HG03064 (cell line): ENCODE data around the gene LDLRAD4.

Source experiments
- ATAC-seq: cut with Tn5 transposase; IDR thresholded peaks from one replicate; pipeline ENCODE4 v1.9.1; 2021; ENCODE audit warnings: low read depth; ENCODE audit not compliant: unreplicated experiment

Gene LDLRAD4

DNA sequence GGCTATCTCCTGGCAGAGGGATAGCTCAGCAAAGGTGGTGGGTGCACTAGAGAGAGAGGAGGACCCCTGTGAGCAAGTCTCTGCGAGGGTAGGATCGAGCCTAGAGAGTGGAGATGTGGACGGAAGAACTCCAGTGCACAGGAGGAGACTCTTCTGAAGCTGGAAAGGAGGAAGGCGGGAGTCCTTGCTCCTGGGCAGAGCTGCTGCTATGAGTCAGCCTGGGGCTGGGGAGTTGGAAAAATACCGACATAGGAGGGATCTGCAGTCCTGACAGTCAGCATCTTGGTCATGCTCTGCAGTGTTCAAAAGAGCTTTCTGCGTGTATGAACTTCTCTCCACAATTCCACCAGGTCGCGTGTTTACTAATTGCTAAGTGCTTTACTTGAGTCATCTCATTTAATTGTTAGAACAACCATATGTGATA lies 233.8 kb downstream of the LDLRAD4 start:
- no peak for ATAC-seq

DNA sequence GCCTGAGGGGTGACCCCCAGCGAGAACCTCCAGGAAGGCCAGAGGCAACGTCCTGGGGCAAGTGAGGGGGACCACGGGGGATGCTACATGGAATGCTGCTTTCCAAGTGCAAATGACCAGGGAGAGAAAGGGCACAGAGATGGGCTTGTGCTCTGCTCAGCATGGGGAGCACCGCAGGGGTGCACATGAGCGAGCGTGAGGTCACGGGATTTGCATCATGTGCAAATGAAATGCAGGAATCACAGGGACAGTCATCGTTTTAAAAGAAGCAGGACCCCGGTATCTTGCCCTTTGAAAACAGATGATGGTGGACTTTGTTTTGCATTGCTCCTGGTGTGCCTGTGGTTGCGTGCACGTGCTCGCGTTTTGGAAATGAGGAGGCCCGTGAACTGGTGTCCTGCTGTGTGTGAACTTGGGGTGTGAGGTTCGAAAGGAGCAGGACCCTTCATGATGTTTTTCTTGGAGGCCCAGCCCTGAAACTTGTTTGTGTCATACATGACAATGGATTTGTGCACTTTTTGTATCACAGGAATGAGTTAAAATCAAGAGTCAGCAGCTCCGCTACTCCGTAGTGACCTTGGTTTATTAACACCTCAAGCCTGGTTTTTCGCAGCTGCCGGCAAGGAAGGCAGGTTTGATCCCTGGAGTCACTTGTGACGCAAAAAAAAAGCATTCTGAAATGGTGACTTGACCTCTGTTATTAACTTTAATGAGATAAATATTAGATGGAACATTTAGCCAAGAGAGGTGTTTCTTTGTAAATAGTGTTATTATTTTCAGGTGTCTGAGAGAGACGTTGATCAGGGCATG lies 234.5 kb downstream of the LDLRAD4 start:
- ATAC-seq = no peak

DNA sequence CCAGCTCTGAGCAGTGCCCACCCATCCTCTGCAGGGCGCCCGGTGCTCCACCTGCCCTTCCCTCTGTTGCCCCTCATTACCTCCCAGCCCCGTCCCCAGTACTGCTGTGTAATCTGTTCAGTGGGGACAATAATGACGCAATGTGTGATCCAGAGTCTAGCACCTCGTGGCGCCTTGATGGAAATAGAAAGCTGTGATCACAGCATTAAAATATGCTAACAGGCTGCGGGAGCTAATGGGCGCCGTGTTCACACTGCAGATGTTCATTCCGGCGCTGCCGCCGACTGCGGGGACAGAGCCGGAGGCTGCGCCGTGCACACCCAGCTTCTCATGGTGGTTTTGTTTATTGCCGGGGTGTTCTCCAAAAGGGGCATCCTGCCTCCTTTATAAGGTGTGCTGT lies 235.2 kb downstream of the LDLRAD4 start:
- no peak for ATAC-seq

DNA sequence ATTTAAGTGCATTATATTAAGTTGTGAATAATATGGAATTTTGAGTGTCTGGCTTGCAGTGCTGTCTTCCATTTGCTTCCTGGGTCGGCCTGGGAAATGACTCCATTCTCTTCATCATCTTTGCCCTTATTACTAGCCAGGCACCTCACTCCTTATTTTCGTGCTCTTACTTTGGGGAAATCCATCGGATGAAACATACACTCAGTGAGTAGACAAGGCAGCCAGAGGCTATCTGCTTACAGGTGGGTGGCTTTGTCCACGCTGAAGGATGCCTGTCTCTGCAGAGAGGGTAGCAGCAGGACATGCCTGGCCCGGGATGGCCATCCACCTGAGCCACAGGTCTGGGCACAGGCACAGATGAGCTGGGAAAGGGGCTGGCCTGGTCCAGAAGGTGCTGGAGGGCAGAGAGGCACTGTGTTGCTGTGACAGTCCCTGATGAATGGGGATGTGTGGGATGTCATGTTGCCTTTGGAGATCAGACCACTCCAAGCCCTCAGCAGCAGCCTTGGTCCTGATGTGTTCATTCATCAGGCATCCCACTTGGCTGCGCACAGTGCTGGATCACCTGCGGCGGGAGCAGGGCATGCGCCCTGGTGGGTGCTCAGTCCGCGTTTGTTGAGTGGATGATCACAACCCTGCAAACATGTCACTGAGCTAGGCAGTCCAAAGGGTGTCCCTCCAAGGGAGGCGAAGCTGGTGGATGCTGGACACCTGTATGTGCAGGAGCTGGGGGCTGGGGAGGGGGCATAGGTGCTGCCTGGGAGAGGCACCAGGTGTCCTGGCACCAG lies 236.0 kb downstream of the LDLRAD4 start:
- no peak for ATAC-seq

DNA sequence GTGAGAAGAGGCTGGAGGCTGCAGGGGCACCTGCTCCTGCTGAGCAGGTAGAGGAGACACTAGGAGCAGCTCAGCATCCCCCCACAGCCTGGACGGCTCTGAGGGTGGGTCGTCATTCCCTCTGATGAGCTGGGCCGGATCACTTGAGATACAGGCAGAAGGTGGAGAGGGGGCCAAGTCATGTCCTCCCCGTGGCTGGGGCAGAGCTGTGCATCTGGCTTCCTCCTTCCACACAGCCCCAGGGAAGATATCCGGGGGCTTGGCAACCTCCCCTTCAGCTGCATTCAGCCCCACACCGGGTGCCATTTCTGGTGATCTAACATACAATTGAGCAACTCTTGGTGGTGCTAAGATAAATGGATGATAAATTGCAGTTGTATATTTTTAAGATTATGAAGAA lies 236.9 kb downstream of the LDLRAD4 start:
- ATAC-seq = no peak

DNA sequence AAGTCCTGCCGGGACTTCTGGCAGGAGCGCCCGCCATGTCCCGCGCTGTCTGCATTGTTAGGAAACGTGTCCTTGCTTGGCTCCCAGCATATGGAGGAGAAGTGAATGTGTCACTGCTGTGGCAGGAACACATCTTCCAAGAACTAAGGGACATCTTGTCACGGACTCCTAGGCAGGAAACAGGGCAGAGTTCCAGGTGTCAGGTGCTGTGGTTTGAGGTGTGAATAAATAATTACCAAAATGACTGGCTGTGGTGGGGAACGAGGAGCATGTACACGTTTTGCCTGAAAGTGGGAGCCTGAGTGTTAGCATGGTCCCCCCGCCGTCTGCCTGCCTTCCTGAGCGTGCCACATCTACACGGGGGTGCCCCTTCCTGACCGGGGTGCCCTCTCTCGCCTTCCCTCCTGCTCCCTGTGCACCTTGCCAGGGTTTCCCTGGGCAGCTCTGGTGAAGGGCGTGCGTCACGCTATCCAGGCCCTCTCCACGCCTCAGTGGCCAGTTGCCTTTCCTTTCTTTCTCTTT lies 237.5 kb downstream of the LDLRAD4 start:
- no peak for ATAC-seq

DNA sequence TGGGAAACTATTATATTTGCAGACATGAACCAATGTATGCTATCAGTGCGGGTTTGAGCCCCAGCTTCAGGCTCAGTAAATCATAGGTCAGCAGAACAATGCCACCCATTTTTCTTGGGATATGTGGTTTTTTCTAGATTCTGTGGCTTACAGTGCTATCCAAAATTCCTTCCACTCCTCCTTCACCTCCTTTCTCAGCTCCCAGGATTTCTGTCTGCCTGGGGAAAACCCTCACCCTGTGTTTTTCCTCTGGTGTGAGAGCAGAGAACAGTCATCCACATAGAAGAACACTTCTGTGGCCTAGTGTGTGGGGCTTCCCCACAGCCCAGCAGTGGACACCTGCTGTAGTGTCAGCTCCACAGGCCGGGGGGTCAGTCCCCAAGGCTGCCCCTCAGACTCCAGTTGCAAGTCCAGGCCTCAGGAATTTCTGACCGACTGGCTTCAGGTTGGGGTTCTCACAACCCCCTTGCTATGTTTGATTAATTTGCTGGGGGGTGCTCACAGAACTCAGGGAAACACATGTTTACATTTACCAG lies 238.2 kb downstream of the LDLRAD4 start:
- no peak for ATAC-seq

DNA sequence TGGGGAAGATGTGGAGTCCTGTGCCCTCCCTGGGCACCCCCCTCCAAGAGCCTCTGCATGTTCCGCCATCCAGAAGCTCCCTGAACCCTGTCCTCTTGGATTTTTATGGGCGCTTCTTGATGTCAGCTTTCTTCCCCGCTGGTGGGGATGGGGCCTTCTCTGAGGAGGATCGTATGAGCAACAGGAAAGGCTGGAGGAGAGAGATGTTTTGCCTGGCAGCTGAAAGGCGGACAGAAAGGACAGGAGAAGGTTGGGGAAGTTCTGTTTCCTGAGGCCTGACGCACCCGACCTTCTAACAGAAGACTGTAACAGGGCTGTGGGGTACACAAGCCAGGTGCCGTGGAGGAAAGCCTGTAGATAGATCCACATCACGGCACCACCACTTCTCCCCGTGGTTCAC lies 238.8 kb downstream of the LDLRAD4 start:
- ATAC-seq = no peak

DNA sequence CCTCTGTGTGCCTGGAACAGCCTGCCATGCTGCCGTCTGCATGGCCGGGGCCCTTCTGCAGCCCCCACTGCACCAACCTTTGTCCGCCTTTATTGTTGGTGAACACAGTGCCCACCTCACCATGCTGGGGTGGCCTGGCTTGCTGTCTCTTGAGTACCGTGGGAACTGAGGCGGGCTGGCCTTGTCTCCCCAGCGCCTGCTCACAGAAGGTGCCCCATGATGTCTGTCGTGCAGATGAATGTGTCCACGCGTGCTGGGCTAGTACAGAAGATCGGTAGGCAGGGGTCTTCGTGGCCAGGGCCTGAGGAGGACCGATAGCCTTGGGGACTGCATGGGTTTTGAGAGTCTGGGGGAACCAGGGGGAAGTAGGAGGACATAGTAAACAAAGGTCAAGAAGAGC lies 242.4 kb downstream of the LDLRAD4 start:
- no peak for ATAC-seq

DNA sequence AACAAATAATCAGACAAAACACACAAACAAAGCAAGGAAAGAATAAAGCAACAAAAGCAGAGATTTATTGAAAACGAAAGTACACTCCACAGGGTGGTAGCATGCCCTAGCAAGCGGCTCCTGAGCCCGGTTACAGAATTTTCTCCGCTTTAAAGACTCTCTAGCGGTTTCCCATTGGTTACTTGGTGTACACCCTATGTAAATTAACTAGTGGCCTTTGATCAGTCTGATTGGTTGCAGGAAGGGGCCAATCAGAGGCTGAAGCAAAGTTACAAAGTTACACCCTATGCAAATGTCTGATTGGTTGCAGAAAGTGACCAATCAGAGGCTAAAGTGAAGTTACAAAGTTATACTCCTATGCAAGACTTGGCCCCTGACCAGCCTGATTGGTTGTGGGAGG lies 242.9 kb downstream of the LDLRAD4 start:
- ATAC-seq = no peak

DNA sequence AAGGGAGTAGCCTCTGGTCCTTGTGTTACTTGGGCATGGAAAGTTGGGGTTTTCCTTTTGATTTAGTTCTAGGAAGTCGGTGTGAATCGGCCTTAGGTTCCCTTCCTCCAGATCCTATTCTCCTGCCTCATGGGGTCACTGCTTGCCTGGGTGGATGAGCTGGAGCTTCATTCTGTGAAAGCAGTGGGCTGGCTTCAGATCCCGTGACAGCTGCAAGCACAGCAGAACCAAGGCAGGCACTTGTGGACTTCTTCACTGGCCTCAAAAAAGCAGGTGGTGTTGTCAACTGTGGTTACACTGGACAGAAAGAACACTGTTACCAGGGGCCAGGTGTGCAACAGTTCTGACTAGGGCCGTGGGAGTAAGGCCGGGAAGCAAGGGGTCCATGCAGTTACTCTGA lies 243.4 kb downstream of the LDLRAD4 start:
- ATAC-seq = no peak

DNA sequence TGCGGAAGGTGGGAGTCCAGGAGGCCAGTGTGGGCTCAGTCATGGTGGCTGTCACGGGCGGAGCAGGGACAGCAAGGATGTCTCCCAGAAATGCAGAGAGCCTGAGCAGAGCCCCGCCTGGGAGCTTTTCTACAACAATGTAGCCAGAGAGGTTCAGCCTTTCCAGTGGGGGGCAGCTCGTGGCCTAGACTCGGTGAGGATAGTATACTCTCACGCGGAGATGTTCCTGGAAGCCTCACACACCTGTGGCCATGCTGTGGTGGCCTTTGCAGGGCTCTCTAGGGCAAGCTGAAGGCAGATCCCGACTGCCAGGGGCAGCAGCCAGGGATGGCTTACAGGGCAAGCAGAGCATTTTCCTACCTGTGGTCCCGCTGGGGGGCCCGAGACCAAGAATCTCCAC lies 244.1 kb downstream of the LDLRAD4 start:
- no peak for ATAC-seq

DNA sequence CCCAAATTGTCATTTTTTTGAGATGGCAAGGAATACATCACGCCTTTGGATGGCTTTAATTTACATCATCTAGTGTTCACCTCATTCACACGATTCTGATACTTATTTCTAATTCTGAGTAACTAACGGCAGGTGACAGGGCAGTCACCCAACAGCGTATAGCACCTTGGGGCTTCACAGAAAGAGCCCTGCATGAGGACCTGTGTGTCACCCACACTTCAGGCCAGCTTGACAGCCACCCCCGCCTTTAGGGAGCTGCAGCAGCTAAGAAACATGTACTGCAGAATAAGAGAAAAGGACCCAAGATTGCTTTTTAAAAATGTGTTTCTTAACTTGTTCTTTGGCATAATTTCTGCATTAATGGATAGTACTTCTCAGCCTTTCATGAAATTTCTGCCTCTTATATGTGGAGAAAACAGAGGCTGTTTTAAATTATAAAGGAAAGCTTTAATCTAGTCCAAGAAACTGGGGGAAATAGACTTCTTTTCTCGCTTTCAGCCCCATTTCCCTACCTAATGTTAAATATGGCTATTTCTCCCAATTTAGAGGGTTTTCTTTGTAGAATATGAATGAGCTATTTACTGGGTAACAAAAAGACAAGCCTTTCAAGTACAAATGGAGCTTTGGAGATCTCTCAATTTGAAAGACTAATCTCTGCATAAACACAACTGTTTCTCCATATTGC lies 245.1 kb downstream of the LDLRAD4 start:
- ATAC-seq = no peak

DNA sequence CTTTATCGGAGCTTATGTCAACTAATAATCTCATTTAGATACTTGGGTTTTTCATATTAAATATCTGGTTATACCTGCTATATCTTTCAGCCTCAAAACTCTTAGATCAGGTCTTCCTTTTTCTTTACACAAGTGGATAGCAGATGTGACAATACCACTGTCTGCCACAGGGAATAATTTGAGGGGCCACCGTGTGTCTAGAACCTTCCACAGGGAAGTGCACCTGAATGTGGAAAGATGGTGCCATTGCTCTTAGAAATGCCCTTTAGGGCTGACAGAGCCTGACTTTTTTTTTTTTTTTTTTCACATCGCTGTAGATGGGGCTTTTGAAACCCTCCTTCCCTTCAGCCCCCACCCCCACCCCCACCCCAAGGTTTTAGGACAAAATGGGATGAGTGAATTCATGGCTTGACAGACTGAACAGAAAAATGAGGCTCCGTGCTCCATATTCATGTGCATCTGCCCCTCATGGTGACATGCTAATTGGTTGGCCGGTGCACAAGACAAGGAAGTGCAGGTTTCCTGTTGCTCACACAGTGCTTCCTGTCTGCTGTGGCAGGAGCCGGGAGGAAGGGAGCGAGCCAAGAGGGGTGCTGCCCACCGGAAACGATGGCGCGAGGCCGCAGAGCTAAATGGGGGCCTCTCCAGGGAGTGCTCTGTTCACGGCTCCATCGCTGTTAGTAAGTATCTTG lies 246.0 kb downstream of the LDLRAD4 start:
- peak; percentile 94 for ATAC-seq

DNA sequence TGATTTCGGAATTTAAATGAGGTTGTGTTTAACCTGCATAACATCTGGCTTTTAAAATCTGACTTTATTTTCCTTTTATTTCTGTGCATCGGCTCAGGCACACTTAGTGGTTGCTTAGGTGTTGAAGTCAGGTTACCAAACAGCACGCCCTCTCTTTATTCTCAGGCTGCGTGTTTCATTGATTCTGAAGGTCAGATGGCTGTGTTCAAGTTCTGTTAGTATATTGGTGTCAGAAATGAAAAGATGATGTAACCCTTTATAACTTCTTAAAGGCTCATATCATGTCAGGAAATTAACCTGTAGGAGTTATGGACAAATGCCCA lies 246.5 kb downstream of the LDLRAD4 start:
- ATAC-seq = peak; percentile 43

DNA sequence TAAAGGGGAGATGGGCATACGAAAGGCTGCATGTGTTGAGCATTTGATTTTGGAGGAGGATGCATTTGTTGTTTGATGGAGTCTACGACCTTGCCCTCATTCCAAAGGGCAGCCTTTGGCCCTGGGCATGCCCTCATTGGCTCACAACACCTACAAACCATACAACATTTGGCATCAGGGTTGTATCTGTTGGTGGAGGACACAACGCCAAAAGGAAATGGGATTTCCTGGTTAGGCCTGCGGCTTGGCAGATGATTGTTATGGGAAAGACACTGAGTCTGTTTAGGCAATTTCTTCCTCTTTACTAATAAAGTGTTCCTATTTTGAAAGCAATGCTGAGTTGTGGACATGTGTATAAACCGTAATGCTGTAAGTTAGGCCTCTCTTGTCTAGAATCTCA lies 246.9 kb downstream of the LDLRAD4 start:
- ATAC-seq = peak; percentile 11

DNA sequence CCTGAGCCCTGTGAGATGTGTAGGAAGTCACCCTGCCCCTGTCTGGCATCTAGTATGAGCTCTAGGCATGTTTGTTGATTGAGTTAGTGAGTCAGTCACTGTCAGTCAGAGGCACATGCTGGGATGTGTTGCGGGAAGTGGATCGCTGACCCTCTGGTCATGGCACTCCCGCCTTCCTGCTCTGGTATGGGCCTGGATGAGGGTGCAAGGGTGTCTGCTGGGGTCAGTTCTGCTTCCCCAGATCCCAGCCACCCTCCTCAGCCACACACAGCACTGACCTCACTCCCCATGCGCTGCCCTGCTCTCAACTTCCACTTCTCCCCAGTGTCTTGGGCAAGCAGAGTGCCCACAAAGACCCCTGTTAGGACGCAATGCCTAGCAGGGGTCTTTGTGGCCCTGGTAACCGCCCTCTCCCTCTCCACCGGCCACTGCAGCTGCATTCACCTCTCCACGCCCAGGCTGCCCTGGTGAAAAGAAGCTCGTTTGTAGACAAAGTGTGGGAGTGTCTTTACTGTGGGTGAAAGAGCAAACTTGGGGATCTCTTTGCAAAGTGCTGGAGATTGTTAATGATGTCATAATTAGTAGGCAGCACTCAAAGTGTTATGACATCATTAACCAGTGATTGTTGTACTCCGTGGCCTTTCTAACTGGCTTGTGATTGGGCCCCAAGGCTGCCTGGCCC lies 252.1 kb downstream of the LDLRAD4 start:
- ATAC-seq = no peak

DNA sequence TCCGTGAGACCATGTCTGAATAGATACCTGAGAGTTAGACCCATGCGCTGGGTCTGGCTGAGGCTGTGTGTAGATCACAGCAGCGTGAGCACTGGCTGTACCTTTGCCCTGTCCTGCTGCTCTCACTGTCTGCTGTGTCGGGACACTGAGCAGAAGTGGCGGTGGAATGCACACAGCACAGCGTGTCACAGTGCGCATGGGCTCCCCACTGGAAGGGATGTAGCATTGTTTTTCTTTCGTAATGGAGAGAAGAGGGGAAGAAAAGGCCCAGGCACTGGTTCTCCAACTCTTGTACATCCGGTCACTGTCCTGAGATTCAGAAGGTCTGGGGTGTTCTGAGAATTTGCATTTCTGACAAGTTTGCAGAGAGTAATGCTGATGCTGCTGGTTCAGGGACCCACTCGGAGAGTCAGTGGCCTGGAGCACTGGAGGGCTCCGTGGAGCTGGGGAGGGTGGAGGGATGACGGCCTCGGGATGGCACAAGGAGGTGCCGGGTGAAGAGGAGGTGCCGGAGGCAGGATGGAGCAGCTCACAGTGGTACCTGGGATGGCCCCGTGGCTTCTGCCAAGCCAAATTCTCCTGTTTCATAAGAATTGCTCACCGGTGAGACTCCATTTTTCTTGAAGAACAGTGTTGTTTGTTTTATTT lies 252.8 kb downstream of the LDLRAD4 start:
- no peak for ATAC-seq

DNA sequence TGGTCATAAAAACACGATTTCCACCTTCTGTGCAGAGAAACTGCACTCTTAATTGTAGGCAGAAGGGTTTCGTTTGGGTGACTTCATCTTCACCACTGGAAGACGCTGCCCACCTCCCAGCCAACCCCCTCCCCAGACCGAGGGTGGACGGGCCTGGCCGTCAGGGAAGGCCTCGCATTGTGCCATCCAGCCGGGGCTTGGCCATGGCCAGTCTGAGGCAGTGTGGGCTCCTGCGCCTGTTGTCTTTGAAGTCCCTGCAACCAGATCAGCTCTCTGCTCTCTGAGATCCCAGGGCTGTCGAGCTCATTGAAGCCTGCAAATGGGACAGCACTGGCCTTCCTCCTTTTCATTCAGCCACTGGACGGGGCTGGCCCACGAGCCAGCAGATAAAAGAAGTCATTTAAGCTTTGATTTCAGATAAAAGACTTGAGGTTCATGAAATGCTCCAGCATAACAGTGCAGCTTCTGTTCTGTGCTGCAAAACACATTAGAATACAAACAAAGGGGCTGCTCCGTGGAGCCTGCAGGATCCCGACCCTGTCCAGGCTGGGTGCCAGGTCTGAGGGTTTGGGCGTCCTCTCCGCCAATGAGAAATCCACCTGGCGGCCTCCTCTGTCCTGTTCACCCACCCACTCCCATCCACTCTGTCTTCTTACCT lies 253.5 kb downstream of the LDLRAD4 start:
- no peak for ATAC-seq
